Activated CD4-positive, CD25-positive, alpha-beta regulatory T cell treated with anti-CD3 and anti-CD28 coated beads, Interleukin-2, amount 50 U/mL, for 16 hours (primary cell): Measurements from ENCODE around the gene OR6T1.

Source experiments
- DNase-seq: peaks from one replicate; pipeline ENCODE4 v3.0.0-alpha.2; 2020; ENCODE audit warnings: low read depth, low spot score

The OR6T1 gene, protein sequence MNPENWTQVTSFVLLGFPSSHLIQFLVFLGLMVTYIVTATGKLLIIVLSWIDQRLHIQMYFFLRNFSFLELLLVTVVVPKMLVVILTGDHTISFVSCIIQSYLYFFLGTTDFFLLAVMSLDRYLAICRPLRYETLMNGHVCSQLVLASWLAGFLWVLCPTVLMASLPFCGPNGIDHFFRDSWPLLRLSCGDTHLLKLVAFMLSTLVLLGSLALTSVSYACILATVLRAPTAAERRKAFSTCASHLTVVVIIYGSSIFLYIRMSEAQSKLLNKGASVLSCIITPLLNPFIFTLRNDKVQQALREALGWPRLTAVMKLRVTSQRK

DNA sequence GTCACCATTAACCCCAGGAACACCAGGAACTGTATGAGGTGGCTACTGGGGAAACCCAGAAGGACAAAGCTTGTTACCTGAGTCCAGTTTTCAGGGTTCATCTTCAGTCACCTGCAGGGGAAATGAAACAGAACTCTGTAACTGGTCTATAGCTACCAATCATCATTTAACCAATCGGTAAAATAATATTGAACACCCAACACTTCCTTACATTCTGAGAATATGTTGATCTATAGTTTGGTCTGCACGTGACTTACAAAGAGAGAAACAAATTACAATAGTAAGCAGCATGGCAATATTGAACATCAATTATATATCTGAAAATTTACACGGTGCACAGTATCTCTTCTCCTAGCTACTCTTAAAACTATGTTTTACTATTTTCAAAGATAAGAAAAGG is at the start of gene OR6T1:
Gene OR6T1, minus strand, starts transcription at position 101 of the 400 bp plus-strand sequence. Its CDS starts 0 bp downstream, at position 101.
- no peak for DNase-seq

DNA sequence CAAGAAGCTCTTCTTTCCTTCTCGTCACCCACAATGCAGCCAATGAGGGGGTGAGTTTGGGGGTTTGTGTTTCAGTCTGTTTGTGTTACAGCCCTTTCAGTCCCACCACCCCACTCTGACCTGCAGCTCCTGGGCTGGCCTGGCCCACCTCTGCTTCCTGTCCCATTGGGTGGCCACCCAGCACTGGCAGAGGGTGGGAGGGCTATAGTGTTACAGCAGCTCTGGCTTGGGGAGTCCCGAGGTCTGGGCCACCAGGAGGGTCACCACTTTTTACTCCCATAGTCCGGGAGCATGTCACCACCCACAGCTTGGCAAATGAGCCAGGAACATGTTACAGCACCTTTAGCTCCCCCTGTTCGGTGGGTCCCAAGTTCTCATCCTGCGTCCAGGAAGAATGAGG is 35.7 kb upstream of the OR6T1 start:
- no peak for DNase-seq

DNA sequence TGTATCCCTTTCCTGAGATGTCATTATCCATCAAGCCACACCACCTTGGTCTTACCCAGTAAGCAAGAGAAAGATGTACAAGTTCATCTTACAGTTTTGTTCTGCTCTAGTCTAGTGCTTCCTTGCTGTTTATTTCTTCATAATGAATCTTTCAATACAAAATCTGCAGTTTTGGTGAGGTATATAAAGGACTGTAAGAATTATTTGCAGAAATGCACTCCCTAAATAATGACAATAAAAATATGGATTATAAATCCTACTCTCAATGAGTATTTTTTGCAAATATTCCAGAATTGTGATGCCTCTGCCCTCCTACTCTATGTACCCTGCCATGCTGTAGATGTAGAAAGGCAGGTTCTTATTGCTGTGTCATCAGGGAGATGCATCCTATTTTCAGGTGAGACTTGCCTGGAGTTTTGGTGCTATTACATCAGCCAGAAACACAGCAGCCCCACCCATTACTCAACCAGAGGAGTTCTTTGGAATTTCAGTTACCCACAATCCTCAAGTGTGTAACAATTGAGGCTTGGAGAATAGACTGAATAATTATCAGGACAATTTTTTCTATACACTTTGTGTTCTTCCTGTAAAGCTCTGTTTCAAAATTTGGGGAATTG is 34.2 kb upstream of the OR6T1 start, which contains the start of gene OR10S1:
Gene OR10S1, minus strand, starts transcription at position 51 of the 617 bp plus-strand sequence. CDS start 117 bp downstream, outside the sequence.
- DNase-seq: no peak

DNA sequence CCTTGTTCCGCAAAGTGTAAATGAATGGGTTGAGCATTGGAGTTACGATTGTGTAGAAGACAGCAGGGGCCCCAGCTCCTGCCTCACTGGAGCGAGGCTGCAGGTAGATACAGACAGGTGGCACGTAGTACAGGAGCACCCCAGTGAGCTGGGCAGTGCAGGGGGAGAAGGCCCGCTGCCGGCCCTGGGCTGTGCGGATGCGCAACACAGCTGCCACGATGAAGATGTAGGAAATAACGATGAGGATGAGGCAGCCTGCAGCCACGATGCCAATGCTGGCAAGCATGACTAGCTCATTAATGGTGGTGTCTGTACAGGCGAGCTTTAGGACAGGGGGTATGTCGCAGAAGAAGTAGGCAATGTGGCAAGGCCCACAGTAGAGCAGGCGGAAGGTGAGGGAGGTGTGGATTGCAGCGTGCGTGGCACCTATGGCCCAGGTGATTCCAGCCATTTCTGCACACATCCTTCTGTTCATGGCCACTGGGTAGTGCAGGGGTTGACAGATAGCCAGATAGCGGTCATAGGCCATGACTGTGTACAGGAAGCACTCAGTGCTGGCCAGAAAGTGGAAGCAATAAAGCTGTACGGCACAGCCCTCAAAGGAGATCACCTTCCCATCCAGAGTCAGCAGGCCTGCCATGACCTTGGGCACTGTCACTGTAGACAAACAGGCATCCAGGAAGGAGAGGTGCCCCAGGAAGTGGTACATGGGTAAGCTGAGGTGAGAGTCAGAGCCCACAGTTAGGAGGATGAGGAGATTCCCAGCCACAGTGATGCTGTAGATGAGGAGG is 33.3 kb upstream of the OR6T1 start:
- DNase-seq: no peak

DNA sequence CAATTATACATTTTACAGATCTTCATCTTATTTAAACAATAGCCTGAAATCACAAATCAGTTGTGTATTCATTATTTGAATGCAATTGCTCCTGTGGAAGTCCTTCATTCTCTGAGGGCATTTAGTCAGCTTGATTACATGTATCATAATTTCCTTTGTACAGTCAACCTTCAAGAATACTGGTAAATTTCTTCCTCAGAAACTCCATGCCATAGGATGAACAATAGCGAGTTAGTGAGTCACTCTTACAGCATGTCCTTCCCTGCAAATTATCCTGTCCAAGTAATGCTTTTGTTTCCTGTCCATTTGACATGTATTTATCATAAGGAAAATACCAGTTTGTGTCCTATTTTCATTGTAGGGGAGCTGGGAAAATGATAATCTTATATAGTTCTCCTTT is 30.2 kb upstream of the OR6T1 start:
- DNase-seq: no peak

DNA sequence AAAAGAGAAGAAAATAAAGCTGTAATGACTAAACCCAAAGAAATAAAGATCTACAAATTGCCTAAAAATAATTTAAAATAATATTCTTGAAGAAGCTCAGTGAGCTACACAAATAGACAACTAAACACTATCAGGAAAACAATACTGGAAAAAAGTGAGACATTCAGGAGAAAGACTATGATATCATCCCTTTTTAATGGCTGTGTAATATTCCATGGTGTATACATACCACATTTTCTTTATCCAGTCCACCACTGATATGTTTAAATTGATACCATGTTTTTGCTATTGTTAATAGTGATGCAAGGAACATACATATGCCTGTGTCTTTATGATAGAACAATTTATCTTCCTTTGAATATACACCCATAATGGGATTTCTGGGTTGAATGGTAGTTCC is 13.1 kb upstream of the OR6T1 start:
- no peak for DNase-seq

DNA sequence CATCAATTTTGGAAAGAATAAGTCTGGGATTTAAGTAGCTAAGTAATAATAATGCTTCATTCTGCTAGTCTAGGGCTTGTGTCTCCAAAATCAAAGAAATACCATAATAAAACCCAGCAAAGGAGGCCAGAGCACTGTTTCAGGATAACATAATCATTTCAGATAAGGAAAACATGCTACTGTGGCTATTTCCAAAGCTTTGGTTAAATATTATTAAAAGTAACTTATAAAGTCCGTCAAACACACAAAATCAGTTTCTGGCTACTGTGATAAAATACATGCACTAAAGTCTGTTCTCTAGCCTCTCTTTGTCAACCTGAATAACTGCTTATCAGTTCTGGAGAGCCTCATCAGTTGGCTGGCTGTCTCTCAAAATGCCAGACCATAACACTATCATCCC is 1.5 kb upstream of the OR6T1 start:
- DNase-seq: no peak

DNA sequence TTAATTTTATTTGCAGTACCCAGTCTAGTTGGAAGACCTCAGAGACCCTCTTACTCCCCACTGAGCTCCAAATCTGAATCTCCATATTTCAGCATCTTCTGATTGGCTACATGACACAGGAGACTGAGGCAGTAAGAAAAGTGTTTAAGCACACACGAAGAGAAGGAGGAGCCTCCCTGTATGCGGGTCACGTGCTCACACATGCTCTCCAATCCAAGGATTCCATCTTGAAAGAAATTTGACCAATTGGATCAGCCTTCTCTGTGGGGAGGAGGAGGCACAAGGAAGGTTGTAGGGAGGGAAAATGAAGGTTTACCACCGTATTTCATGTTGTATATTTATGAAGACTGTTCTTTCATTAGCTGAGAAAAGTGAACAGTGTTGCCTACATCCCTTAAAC is 1.2 kb downstream of the OR6T1 start:
- no peak for DNase-seq

DNA sequence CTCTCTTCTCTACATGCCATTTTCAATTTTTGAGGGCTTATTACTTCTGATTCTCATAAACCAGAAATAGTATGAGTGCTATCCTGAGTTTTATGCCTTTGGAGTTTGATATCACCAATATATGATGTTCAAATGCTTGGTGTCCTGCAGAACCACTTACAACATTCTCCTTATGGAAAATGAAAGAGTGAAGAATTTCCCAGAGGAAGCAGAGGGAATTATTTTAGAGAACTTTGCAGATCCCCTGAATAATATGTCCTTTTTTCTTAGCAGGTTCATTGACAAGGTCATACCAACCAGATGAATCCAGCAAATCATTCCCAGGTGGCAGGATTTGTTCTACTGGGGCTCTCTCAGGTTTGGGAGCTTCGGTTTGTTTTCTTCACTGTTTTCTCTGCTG is 4.3 kb downstream of the OR6T1 start, which contains the start of gene OR4D5:
Gene OR4D5, plus strand, starts transcription at position 301 of the 400 bp plus-strand sequence. Its CDS starts 0 bp downstream, at position 301.
- no peak for DNase-seq

DNA sequence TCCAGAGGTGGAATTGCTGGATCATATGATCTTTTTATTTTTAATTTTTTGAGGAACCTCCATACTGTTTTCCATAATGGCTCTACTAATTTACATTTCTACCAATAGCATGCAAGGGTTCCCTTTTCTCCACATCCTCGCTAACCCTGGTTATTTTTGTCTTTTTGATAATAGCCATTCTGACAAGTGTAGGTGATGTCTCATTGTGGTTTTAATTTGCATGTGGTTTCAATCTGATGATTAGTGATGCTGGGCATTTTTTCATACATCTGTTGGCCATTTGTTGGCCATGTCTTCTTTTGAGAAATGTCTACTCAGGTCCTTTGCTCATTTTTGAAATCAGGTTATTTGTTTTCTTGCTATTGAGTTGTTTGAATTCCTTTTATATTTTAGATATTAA is 19.6 kb downstream of the OR6T1 start:
- no peak for DNase-seq

DNA sequence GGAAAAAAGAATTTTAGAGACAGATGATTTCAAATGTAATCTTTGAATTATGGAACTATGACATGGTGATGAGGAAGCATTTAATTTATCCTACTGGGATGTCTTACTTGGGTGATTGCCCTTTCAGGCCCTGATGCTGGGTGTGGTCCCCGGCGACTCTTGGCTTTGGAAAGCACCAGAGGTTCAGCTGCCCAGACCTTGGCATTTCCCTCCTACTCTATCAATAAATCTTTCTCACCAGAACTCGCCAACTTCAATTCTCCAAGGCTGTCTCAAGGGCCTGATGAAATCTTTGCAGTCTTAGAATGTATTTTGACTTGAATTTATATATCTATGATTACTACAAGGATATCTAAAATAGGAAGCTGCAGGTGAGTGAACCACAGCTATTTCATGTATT is 22.7 kb downstream of the OR6T1 start:
- DNase-seq: no peak

DNA sequence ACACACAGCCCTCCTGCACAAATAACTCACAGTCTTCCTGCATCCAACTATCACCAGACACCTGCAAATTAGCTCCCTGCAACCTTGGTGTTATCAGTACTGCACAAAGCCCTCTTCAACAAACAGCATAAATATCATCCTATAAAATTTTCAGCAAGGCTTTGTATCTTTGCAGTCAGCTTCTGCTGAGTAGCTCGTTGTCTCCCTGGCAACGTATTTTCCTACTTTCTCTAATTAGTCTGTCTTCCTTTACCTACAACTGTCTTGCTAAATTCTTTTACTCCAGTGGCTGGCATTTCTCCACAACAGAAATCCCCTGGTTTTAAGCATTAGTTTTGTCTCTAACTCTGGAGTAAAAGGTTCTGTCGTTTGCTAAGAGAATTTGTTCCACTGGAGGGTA is 37.8 kb downstream of the OR6T1 start:
- no peak for DNase-seq

DNA sequence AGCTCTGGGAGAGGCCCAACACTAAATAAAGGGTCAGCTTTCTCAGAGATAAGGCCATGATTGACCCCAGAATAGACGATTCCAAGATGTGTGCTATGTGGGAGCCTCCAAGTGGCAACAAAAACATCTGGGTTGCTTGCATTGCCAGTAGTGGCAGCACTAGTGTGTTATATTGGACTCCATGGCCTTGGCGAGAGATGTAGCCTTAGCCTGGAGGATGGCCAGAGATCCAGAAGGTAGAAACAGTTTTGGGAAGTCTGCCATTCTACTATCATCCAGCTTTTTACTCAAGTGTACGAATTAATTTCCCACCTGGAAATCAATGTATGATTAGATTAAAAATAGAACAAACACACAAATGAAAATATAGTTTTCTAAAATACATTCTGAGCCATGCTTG is 38.7 kb downstream of the OR6T1 start:
- DNase-seq: no peak

DNA sequence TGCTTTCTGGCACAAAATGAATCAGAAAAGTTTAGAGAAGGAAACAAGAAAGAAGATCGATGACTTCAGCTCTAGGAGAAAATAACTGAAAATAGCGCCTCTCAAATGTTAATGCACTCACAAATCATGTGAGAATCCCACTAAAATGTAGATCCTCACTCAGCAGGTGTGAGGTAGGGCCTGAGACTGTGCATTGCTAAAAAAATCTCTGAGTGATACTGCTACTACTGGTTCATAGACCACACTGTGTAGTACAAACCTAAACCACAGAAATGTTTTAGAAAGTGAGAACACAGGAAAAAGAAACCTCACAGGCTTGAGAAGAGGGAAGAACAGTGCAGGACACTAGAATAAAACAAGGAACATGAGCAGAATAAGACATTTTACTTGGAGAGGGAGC is 39.7 kb downstream of the OR6T1 start:
- DNase-seq: no peak

DNA sequence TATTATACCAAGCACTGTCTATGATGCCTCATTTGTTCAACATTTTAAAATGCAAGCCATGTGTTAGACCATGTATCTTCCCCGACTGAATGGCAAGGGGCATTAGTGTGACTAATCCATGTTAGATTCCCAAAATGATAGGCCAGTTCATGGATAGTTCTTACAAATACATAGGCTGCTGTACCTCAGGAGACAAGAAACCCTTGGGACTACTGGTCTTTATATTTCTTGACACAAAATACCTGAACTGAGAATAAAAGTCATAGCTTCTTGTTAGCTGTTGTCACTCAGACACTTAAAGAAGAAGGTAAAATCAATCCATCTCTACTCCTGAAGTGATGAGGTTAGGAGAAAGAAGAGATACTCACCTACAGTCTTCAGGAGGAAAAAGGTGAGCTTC is 41.8 kb downstream of the OR6T1 start, which contains the start of gene OR8D4:
Gene OR8D4, plus strand, starts transcription at position 301 of the 400 bp plus-strand sequence. CDS start 4,265 bp downstream, outside the sequence.
- no peak for DNase-seq

DNA sequence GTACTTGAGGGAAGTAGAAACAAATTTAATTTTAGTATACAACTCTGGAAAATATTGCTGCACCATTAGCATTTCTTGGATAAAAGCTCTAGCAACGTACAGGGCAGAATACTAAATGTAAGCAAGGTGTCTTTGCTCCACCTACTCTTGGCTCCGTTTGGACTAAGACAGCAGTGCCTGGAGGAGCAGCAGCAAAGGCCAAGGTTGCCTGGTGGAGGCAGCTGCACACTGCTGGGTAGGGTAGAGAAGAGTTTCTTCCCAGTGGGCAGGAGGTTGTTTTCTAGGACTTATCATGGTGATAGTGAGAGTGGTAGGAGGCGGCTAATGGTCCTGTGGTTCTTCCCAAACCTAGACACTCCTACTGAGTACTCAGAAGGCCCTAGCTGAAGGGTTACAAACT is 43.8 kb downstream of the OR6T1 start:
- DNase-seq: no peak
